Endodermal cell (in vitro differentiated cells): ENCODE results near the gene AMHR2. TPM values are rescaled to one million over a fixed set of nuclear protein-coding genes. Genes with fewer than 3 reads are reported as not detected.

Source experiments
- DNase-seq: peaks from one replicate; pipeline ENCODE4 v3.0.0-alpha.2; 2017
- H3K27ac ChIP-seq: 2 replicates; pipeline ENCODE4 v1.5.1; 2013; ENCODE audit warnings: mild to moderate bottlenecking, low read depth, low read length, moderate library complexity
- H3K27me3 ChIP-seq: 2 replicates; pipeline ENCODE4 v1.6.1; 2013; ENCODE audit warnings: mild to moderate bottlenecking, low read length, moderate library complexity; ENCODE audit not compliant: insufficient read depth, control insufficient read depth, poor library complexity, severe bottlenecking
- H3K36me3 ChIP-seq: 2 replicates; pipeline ENCODE4 v1.7.0; 2013; ENCODE audit warnings: mild to moderate bottlenecking, low read length, moderate library complexity; ENCODE audit not compliant: control insufficient read depth, insufficient read depth
- H3K4me1 ChIP-seq: one replicate; pipeline ENCODE4 v1.7.0; 2013; ENCODE audit warnings: low read length; ENCODE audit not compliant: control insufficient read depth, insufficient read depth
- H3K4me3 ChIP-seq: 2 replicates; pipeline ENCODE4 v1.5.1; 2013; ENCODE audit warnings: mild to moderate bottlenecking, low read length, moderate library complexity
- H3K9ac ChIP-seq: 2 replicates; pipeline ENCODE4 v1.6.1; 2013; ENCODE audit warnings: mild to moderate bottlenecking, low read length, moderate library complexity; ENCODE audit not compliant: poor library complexity, severe bottlenecking; ENCODE audit errors: extremely low read depth
- H3K9me3 ChIP-seq: 2 replicates; pipeline ENCODE4 v1.6.1; 2013; ENCODE audit warnings: mild to moderate bottlenecking, low read length, moderate library complexity; ENCODE audit not compliant: control insufficient read depth
- H3K27ac Mint-ChIP-seq: 2 replicates; pipeline ENCODE4 v1.8.0; 2020; ENCODE audit warnings: mixed read lengths
- H3K27me3 Mint-ChIP-seq: 2 replicates; pipeline ENCODE4 v1.8.0; 2021; ENCODE audit warnings: mild to moderate bottlenecking, mixed read lengths; ENCODE audit not compliant: insufficient read depth
- H3K36me3 Mint-ChIP-seq: 2 replicates; pipeline ENCODE4 v1.8.0; 2020; ENCODE audit warnings: low read depth, mixed read lengths
- H3K4me1 Mint-ChIP-seq: 2 replicates; pipeline ENCODE4 v1.8.0; 2020; ENCODE audit warnings: mixed read lengths
- H3K4me3 Mint-ChIP-seq: 2 replicates; pipeline ENCODE4 v1.8.0; 2020; ENCODE audit warnings: mild to moderate bottlenecking, moderate library complexity, mixed read lengths
- H3K9me3 Mint-ChIP-seq: 2 replicates; pipeline ENCODE4 v1.8.0; 2020; ENCODE audit warnings: mild to moderate bottlenecking, mixed read lengths
- WGBS, 2 experiments: methylation state at CpG; one replicate each; pipeline versions ENCODE4 v1.1.5 to v1.1.7; 2013; ENCODE audit warnings: missing lambda C conversion rate in 2 of 2, mixed read lengths in 1 of 2; ENCODE audit not compliant: insufficient coverage in 1 of 2, insufficient read length in 1 of 2; 5-methylcytosine and 5-hydroxymethylcytosine counted together
- total RNA-seq, 2 donors: library from RNA; stranded (reverse); fragmentation: NEBNext Ultra II Directional in 1 of 2; extraction: Animal tissue kit (Norgen Biotek cat#: 25700) in 1 of 2; gene quantifications; 2 replicates in 1 of 2; 3 replicates in 1 of 2; pipeline ENCODE4 v1.2.1, GENCODE V29; 2021
- TF ChIP-seq, protein P1 (sequence below): fragments of 200-600 bp; sonication (generic); conservative IDR thresholded peaks from 2 replicates; pipeline ENCODE4 v1.5.0; 2021; ENCODE audit warnings: antibody characterized with exemption, mild to moderate bottlenecking

AMHR2 gene
- total RNA-seq, 2 donors from 2014 or later, result 17.1 to 23.6 TPM

DNA sequence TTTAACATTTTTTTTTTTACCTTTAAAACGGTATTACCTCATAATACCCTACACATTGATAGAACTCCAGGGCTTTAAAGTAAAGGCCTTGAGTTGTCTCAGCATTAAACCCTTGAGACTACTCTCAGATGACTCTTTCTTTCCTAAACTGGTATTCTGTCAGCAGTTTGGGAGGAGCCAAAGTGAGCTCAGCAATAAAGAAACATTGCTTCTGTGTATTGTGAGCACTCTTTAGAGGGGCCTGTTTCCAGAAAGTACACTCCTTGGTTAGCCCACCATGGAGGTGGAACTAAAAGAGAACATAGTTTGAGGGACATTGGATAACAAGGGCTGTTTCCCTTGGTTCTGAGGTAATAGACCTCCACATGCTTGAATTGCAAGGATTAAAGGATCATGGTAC is 55.2 kb downstream of the AMHR2 start:
- H3K27ac Mint-ChIP-seq, result peak overlapping the region; percentile 55
- TF ChIP-seq, protein P1, sequence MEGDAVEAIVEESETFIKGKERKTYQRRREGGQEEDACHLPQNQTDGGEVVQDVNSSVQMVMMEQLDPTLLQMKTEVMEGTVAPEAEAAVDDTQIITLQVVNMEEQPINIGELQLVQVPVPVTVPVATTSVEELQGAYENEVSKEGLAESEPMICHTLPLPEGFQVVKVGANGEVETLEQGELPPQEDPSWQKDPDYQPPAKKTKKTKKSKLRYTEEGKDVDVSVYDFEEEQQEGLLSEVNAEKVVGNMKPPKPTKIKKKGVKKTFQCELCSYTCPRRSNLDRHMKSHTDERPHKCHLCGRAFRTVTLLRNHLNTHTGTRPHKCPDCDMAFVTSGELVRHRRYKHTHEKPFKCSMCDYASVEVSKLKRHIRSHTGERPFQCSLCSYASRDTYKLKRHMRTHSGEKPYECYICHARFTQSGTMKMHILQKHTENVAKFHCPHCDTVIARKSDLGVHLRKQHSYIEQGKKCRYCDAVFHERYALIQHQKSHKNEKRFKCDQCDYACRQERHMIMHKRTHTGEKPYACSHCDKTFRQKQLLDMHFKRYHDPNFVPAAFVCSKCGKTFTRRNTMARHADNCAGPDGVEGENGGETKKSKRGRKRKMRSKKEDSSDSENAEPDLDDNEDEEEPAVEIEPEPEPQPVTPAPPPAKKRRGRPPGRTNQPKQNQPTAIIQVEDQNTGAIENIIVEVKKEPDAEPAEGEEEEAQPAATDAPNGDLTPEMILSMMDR, result no peak

DNA sequence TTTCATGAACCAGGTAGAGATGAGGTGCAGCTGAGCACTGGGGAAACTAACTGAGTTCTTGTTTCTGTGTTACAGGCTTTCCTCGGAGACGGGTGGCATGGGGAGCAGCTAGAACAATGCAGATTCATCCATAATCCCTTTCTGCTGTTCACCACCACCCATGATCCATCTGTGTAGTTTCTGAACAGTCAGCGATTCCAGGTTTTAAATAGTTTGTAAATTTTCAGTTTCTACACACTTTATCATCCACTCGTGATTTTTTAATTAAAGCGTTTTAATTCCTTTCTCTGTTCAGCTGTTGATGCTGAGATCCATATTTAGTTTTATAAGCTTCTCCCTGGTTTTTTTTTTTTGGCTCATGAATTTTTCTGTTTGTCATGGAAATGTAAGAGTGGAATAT is 55.7 kb downstream of the AMHR2 start:
- H3K4me3 Mint-ChIP-seq, result no peak overlapping the region
- no peak overlapping the region for H3K27ac ChIP-seq
- WGBS, 2 experiments, result 91 to 100% methylated on average over 3 to 5 of the region's 5 CpGs
- no peaks in the 10 kb centered on the region for H3K9me3 ChIP-seq
- peaks cover 59% of the 10 kb centered on the region for H3K4me1 Mint-ChIP-seq
- H3K27me3 ChIP-seq, result no peaks in the 10 kb centered on the region
- peaks cover 96% of the 10 kb centered on the region for H3K36me3 ChIP-seq
- TF ChIP-seq, protein P1, result no peak
- peaks cover 41% of the 10 kb centered on the region for H3K4me1 ChIP-seq
- H3K9ac ChIP-seq, result no peak overlapping the region
- H3K9me3 Mint-ChIP-seq, result no peaks in the 10 kb centered on the region
- peak overlapping the region; percentile 55 for H3K27ac Mint-ChIP-seq
- no peak for DNase-seq
- H3K4me3 ChIP-seq, result no peak overlapping the region
- peaks cover 80% of the 10 kb centered on the region for H3K36me3 Mint-ChIP-seq
- H3K27me3 Mint-ChIP-seq, result no peaks in the 10 kb centered on the region

More for the DNA sequence above, 55.2 kb downstream of the AMHR2 start:
- no peak overlapping the region for H3K4me3 Mint-ChIP-seq
- H3K4me1 Mint-ChIP-seq, result peaks cover 62% of the 10 kb centered on the region
- H3K4me1 ChIP-seq, result peaks cover 45% of the 10 kb centered on the region
- no peaks in the 10 kb centered on the region for H3K9me3 ChIP-seq
- no peak for DNase-seq
- no peak overlapping the region for H3K27ac ChIP-seq
- no peak overlapping the region for H3K9ac ChIP-seq
- H3K9me3 Mint-ChIP-seq, result no peaks in the 10 kb centered on the region
- H3K36me3 ChIP-seq, result peaks cover 96% of the 10 kb centered on the region
- H3K27me3 Mint-ChIP-seq, result no peaks in the 10 kb centered on the region
- H3K36me3 Mint-ChIP-seq, result peaks cover 80% of the 10 kb centered on the region
- H3K27me3 ChIP-seq, result no peaks in the 10 kb centered on the region
- no peak overlapping the region for H3K4me3 ChIP-seq
- 93 to 100% methylated on average over 1 of the region's 1 CpG for WGBS, 2 experiments

DNA sequence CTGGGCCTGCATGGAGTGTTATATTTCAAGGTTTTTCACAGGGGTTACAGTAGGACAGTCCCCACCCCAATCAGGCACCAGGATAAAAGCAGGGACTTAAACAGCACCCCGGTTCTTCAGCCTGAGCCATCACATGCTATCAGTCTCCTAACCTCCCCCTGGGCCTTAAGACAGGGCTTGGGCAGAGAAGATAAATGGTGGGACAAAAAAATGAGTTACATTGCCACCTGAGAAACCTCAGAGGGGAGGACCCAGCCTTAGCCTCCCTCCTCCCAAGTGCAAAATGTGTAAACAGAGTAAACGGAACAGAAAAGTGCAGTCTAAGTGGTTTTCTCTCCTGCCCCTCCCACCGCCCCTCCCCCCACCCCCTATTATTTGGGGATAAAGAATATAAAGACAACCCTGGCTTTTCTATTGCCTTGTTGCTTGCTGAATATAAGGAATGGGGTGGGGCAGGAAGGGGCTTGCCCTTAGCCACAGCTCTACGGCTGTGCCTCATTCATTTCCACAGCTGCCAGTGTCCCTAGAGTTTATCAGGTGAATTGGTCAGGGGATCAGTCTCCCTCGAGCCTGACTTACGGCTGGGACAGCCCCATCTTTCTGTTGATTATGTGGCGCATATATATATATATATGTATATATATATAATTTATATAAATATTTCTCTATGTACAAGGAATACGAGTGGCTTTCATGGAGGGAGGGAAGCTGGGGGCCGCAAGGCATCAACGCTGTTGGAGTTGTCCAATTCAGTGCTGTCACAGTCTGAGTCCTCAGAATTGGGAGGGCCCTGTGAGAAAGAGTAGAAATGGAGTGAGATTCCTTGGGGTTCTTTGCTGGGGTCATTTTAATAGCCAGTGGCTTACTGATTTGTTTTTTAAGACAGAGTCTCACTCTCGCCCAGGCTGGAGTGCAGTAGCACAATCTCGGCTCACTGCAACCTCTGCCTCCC is 57.1 kb downstream of the AMHR2 start:
- H3K4me1 ChIP-seq, result peaks cover 31% of the 10 kb centered on the region
- Mint-ChIP-seq H3K27me3 (no peaks in the 10 kb centered on the region), H3K4me1 (peaks cover 46% of the 10 kb centered on the region), H3K36me3 (peaks cover 78% of the 10 kb centered on the region), H3K9me3 (no peaks in the 10 kb centered on the region), H3K27ac (peak overlapping the region; percentile 86), H3K4me3 (no peak overlapping the region)
- no peak overlapping the region for H3K27ac ChIP-seq
- H3K9ac ChIP-seq, result no peak overlapping the region
- 80 to 97% methylated on average over 1 to 7 of the region's 12 CpGs for WGBS, 2 experiments
- peaks cover 95% of the 10 kb centered on the region for H3K36me3 ChIP-seq
- H3K27me3 ChIP-seq, result no peaks in the 10 kb centered on the region
- TF ChIP-seq, protein P1, result no peak
- no peaks in the 10 kb centered on the region for H3K9me3 ChIP-seq
- H3K4me3 ChIP-seq, result no peak overlapping the region
- DNase-seq, result peak; percentile 54

Other genes starting within 250 kb of the AMHR2 start
- gene ZNF740, start 243.1 kb upstream of the AMHR2 start, total RNA-seq, result 10 to 100 TPM; 54.0 to 54.6 TPM
- 10 to 100 TPM; 24.9 to 38.2 TPM for gene CSAD, start 242.9 kb upstream of the AMHR2 start, total RNA-seq
- 1 to 10 TPM; 1.4 TPM for gene ITGB7, start 216.6 kb upstream of the AMHR2 start, total RNA-seq
- gene RARG, start 191.6 kb upstream of the AMHR2 start, total RNA-seq, result 10 to 100 TPM; 19.5 to 26.8 TPM
- gene ESPL1, start 155.6 kb upstream of the AMHR2 start, total RNA-seq, result 10 to 100 TPM; 33.3 to 50.7 TPM
- gene PFDN5, start 128.3 kb upstream of the AMHR2 start, total RNA-seq, result 100 to 1,000 TPM; 322 to 403 TPM
- gene MYG1, start 124.2 kb upstream of the AMHR2 start, total RNA-seq, result 10 to 100 TPM; 55.3 to 74.2 TPM
- 10 to 100 TPM; 69.4 to 82.4 TPM for gene AAAS, start 102.2 kb upstream of the AMHR2 start, total RNA-seq
- not detected for gene SP7, start 87.5 kb upstream of the AMHR2 start, total RNA-seq
- gene SP1, start 43.7 kb upstream of the AMHR2 start, total RNA-seq, result 10 to 100 TPM; 91.2 to 99.5 TPM
- gene PRR13, start 17.9 kb downstream of the AMHR2 start, total RNA-seq, result 100 to 1,000 TPM; 184 to 209 TPM
- 1,000 to 10,000 TPM; 1,281 to 1,338 TPM for gene PCBP2, start 28.2 kb downstream of the AMHR2 start, total RNA-seq
- gene MAP3K12, start 75.6 kb downstream of the AMHR2 start, total RNA-seq, result 1 to 10 TPM; 5.5 to 8.1 TPM
- 10 to 100 TPM; 48.4 to 60.3 TPM for gene TARBP2, start 77.4 kb downstream of the AMHR2 start, total RNA-seq
- gene NPFF, start 83.6 kb downstream of the AMHR2 start, total RNA-seq, result not detected
- gene ATF7, start 202.5 kb downstream of the AMHR2 start, total RNA-seq, result 10 to 100 TPM; 29.0 to 36.6 TPM